Vagina (tissue), 2 donors: Measurements from ENCODE around the gene CCDC148. TPM values are rescaled to one million over a fixed set of nuclear protein-coding genes. Genes with fewer than 3 reads are reported as not detected.

ENCODE experiments used
- DNase-seq, 2 donors: peaks; one replicate each; pipeline ENCODE4 v3.0.0-alpha.2; 2017; ENCODE audit errors: extremely low spot score in 2 of 2
- H3K27ac ChIP-seq: fragments of 200-600 bp; sonication (generic); one replicate; pipeline ENCODE4 v1.5.1; 2019
- H3K27me3 ChIP-seq: fragments of 200-600 bp; sonication (generic); one replicate; pipeline ENCODE4 v1.5.1; 2019
- H3K36me3 ChIP-seq, 2 donors: fragments of 200-600 bp; sonication (generic); one replicate each; pipeline ENCODE4 v1.5.1; 2017 to 2019
- H3K4me1 ChIP-seq: fragments of 200-600 bp; sonication (generic); one replicate; pipeline ENCODE4 v1.5.1; 2019
- H3K4me3 ChIP-seq, 2 donors: fragments of 200-600 bp; sonication (generic); 1 replicate in 1 of 2; 2 replicates in 1 of 2; pipeline ENCODE4 v1.5.1; 2016 to 2019
- H3K9me3 ChIP-seq: fragments of 200-600 bp; sonication (generic); one replicate; pipeline ENCODE4 v1.5.1; 2019
- CTCF ChIP-seq, 3 experiments: fragments of 450-650 bp in 2 of 3; fragments of 200-600 bp in 1 of 3; sonication (generic) in 1 of 3; IDR thresholded peaks; one replicate each; pipeline ENCODE4 v1.5.1; 2017 to 2019; ENCODE audit warnings: antibody characterized with exemption in 3 of 3, mild to moderate bottlenecking in 2 of 3, moderate library complexity in 2 of 3
- POLR2A ChIP-seq, 2 donors: fragments of 450-650 bp; IDR thresholded peaks; one replicate each; pipeline ENCODE4 v1.6.1; 2017; ENCODE audit warnings: antibody characterized with exemption in 2 of 2, mild to moderate bottlenecking in 2 of 2, moderate library complexity in 2 of 2
- POLR2AphosphoS5 ChIP-seq, 2 donors: sonication (generic); formaldehyde crosslinking; IDR thresholded peaks; one replicate each; pipeline ENCODE4 v1.9.0; 2017; ENCODE audit warnings: antibody characterized with exemption in 2 of 2, mild to moderate bottlenecking in 2 of 2, low read depth in 1 of 2; ENCODE audit not compliant: insufficient read depth in 1 of 2
- intact Hi-C: fragments of 100-400 bp; cut with DNase I; formaldehyde crosslinking; loops from one replicate; pipeline ENCODE4 v1.15.1; 2023
- total RNA-seq: library from RNA; depleted of rRNA; stranded (reverse); fragments of >200 nt; gene quantifications from one replicate; pipeline ENCODE4 v1.2.3, GENCODE V29; 2016

Gene CCDC148
- total RNA-seq, 1 donor from 2014 or later, result not detected

- no peak overlapping the region for H3K27ac ChIP-seq
- DNase-seq, result no peak
- H3K4me3 ChIP-seq, result no peak overlapping the region
- no peaks in the 10 kb centered on the region for H3K4me1 ChIP-seq
- H3K36me3 ChIP-seq, result no peaks in the 10 kb centered on the region
- no peaks in the 10 kb centered on the region for H3K27me3 ChIP-seq
- H3K9me3 ChIP-seq, result no peaks in the 10 kb centered on the region
- intact Hi-C loops, result no loop called here
- no peak for TF ChIP-seq POLR2AphosphoS5 (IDR thresholded peaks at IDR 0.05; ENCODE audit: insufficient read depth in 1 of 2, low read depth in 1 of 2)
- no peak for TF ChIP-seq POLR2A (IDR thresholded peaks at IDR 0.05)
These were observed 314.4 kb downstream of the CCDC148 start for GRCh38 chr2:158142165-158142564.

GRCh38 chr2:158140201-158140600 lies 316.4 kb downstream of the CCDC148 start:
- H3K27me3 ChIP-seq, result no peaks in the 10 kb centered on the region
- H3K4me1 ChIP-seq, result no peaks in the 10 kb centered on the region
- H3K9me3 ChIP-seq, result no peaks in the 10 kb centered on the region
- H3K36me3 ChIP-seq, result no peaks in the 10 kb centered on the region
- DNase-seq, result no peak
- no peak overlapping the region for H3K4me3 ChIP-seq
- intact Hi-C loops, result no loop called here
- no peak overlapping the region for H3K27ac ChIP-seq
- TF ChIP-seq CTCF (IDR thresholded peaks at IDR 0.05) (no peak), POLR2A (IDR thresholded peaks at IDR 0.05) (no peak), POLR2AphosphoS5 (IDR thresholded peaks at IDR 0.05; ENCODE audit: insufficient read depth in 1 of 2, low read depth in 1 of 2) (no peak)

GRCh38 chr2:158138255-158138654 lies 318.3 kb downstream of the CCDC148 start:
- Histone ChIP-seq H3K36me3 (no peaks in the 10 kb centered on the region), H3K4me3 (no peak overlapping the region), H3K9me3 (no peaks in the 10 kb centered on the region), H3K4me1 (no peaks in the 10 kb centered on the region), H3K27ac (no peak overlapping the region), H3K27me3 (no peaks in the 10 kb centered on the region)
- TF ChIP-seq POLR2AphosphoS5 (IDR thresholded peaks at IDR 0.05; ENCODE audit: insufficient read depth in 1 of 2, low read depth in 1 of 2) (no peak), CTCF (IDR thresholded peaks at IDR 0.05) (no peak)
- intact Hi-C loops, result no loop called here
- no peak for DNase-seq

- no peak for TF ChIP-seq CTCF (IDR thresholded peaks at IDR 0.05)
- TF ChIP-seq POLR2A (IDR thresholded peaks at IDR 0.05), result no peak
- TF ChIP-seq POLR2AphosphoS5 (IDR thresholded peaks at IDR 0.05; ENCODE audit: insufficient read depth in 1 of 2, low read depth in 1 of 2), result no peak
- no peak overlapping the region for H3K27ac ChIP-seq
- no peak for DNase-seq
- no peak overlapping the region for H3K4me3 ChIP-seq
- no peaks in the 10 kb centered on the region for H3K9me3 ChIP-seq
- intact Hi-C loops, result no loop called here
- peaks cover 10% of the 10 kb centered on the region for H3K4me1 ChIP-seq
- H3K27me3 ChIP-seq, result no peaks in the 10 kb centered on the region
- no peaks in the 10 kb centered on the region for H3K36me3 ChIP-seq
These were observed 321.5 kb downstream of the CCDC148 start for GRCh38 chr2:158135096-158135495.

GRCh38 chr2:158134655-158135054 lies 321.9 kb downstream of the CCDC148 start:
- peaks cover 10% of the 10 kb centered on the region for H3K4me1 ChIP-seq
- H3K4me3 ChIP-seq, result no peak overlapping the region
- DNase-seq, result no peak
- no peak overlapping the region for H3K27ac ChIP-seq
- H3K36me3 ChIP-seq, result no peaks in the 10 kb centered on the region
- intact Hi-C loops, result no loop called here
- no peaks in the 10 kb centered on the region for H3K27me3 ChIP-seq
- no peaks in the 10 kb centered on the region for H3K9me3 ChIP-seq
- TF ChIP-seq POLR2AphosphoS5 (IDR thresholded peaks at IDR 0.05; ENCODE audit: insufficient read depth in 1 of 2, low read depth in 1 of 2) (no peak), CTCF (IDR thresholded peaks at IDR 0.05) (no peak), POLR2A (IDR thresholded peaks at IDR 0.05) (no peak)

GRCh38 chr2:158134055-158134454 lies 322.5 kb downstream of the CCDC148 start:
- Histone ChIP-seq H3K4me1 (peaks cover 10% of the 10 kb centered on the region), H3K9me3 (no peaks in the 10 kb centered on the region), H3K27ac (no peak overlapping the region), H3K4me3 (no peak overlapping the region), H3K36me3 (no peaks in the 10 kb centered on the region), H3K27me3 (no peaks in the 10 kb centered on the region)
- no peak for DNase-seq
- intact Hi-C loops, result no loop called here
- TF ChIP-seq POLR2AphosphoS5 (IDR thresholded peaks at IDR 0.05; ENCODE audit: insufficient read depth in 1 of 2, low read depth in 1 of 2) (no peak), POLR2A (IDR thresholded peaks at IDR 0.05) (no peak), CTCF (IDR thresholded peaks at IDR 0.05) (no peak)
